Measurements from ENCODE around the gene TLN1.

Gene TLN1

DNA sequence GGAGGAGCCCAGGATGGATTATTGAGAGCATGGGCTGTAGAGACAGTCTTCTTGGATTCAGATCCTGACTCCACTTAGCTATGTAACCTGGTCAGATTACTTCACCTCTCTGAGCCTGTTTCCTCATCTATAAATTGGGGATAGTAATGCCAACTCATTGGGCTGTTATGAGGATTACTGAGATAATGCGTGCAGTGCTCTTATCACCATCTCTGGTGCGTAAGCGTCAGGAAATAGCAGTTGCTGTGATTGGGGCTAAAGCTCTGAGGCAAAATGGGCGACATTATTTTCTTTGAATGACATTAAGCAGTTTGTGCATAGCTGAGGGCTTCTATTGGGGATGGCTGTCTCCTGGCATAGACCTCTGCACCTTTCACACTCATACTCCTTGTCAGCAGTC is 23.1 kb upstream of the TLN1 start:
- Histone ChIP-seq H3K4me3 (ENCODE audit: low read depth in 1 of 2, low read length in 2 of 2) (no peak overlapping the region), H3K4me1 (ENCODE audit: control insufficient read depth in 1 of 2, insufficient read depth in 2 of 2, low read length in 2 of 2) (peaks cover 16 to 25% of the 10 kb centered on the region in 2 donors), H3K9me3 (ENCODE audit: control insufficient read depth in 1 of 2, low read length in 2 of 2) (no peaks in the 10 kb centered on the region), H3K27me3 (ENCODE audit: control insufficient read depth in 1 of 2, insufficient read depth in 2 of 2, low read length in 2 of 2) (no peaks in the 10 kb centered on the region), H3K9ac (ENCODE audit: low read depth in 1 of 2, low read length in 2 of 2) (no peak overlapping the region), H3K27ac (ENCODE audit: low read depth, low read length) (no peak overlapping the region), H3K36me3 (ENCODE audit: control insufficient read depth in 1 of 2, insufficient read depth in 2 of 2, low read length in 2 of 2) (peaks cover 36 to 39% of the 10 kb centered on the region in 2 donors)

DNA sequence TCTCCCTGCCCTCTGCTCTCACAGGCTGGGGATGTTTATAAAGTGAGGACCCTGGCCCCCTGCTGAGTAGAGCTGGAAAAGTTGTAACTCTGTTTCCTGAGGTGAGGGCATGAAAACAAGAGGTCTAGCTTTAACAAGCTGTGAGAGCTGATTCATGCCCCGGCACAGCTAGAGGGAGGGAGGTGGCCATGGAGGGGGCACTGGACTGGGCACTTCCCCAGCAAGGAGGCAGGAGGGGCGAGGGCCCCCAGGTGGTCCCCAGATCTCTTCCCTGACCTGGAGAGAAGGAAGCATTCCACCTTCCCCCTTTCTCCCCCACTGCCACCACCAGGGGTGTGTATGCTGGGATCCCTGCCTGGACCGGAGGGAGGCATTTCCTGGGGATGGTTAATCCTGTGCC is 22.3 kb upstream of the TLN1 start, which contains the start of gene MSMP:
Gene MSMP, minus strand, starts transcription at position 13 of the 400 bp plus-strand sequence. CDS start 147 bp downstream, outside the sequence.
- Histone ChIP-seq H3K4me3 (ENCODE audit: low read depth in 1 of 2, low read length in 2 of 2) (no peak within 1 kb of the TSS), H3K27ac (ENCODE audit: low read depth, low read length) (no peak within 1 kb of the TSS), H3K36me3 (ENCODE audit: control insufficient read depth in 1 of 2, insufficient read depth in 2 of 2, low read length in 2 of 2) (peaks cover 36 to 39% of the 10 kb centered on the region in 2 donors), H3K27me3 (ENCODE audit: control insufficient read depth in 1 of 2, insufficient read depth in 2 of 2, low read length in 2 of 2) (no peaks in the 10 kb centered on the region), H3K4me1 (ENCODE audit: control insufficient read depth in 1 of 2, insufficient read depth in 2 of 2, low read length in 2 of 2) (peaks cover 20 to 30% of the 10 kb centered on the region in 2 donors), H3K9me3 (ENCODE audit: control insufficient read depth in 1 of 2, low read length in 2 of 2) (no peaks in the 10 kb centered on the region), H3K9ac (ENCODE audit: low read depth in 1 of 2, low read length in 2 of 2) (no peak within 1 kb of the TSS)

DNA sequence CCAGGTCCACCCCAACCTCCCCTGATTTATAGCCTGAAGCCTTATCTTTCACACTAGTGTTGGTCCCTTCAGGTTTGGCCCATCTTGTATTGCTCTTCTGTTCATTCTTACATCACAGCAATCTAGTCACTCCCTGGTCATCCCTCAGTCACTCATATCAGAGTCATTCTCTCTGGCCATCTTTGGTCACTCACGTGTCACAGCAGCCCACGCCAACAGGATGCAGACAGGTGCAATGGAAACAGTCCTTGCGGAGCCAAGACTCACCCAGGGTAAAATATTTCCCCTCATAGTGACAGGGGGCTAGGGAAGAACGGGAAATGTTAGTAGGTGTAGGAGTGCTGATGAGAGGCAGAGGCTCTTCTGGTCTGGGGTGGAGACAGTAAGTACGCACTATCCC is 21.5 kb upstream of the TLN1 start:
- H3K9me3 ChIP-seq (ENCODE audit: control insufficient read depth in 1 of 2, low read length in 2 of 2): no peaks in the 10 kb centered on the region
- H3K27ac ChIP-seq (ENCODE audit: low read depth, low read length): no peak overlapping the region
- H3K4me3 ChIP-seq (ENCODE audit: low read depth in 1 of 2, low read length in 2 of 2): no peak overlapping the region
- peaks cover 14 to 27% of the 10 kb centered on the region in 2 donors for H3K4me1 ChIP-seq (ENCODE audit: control insufficient read depth in 1 of 2, insufficient read depth in 2 of 2, low read length in 2 of 2)
- H3K36me3 ChIP-seq (ENCODE audit: control insufficient read depth in 1 of 2, insufficient read depth in 2 of 2, low read length in 2 of 2): peaks cover 36 to 39% of the 10 kb centered on the region in 2 donors
- H3K27me3 ChIP-seq (ENCODE audit: control insufficient read depth in 1 of 2, insufficient read depth in 2 of 2, low read length in 2 of 2): no peaks in the 10 kb centered on the region
- no peak overlapping the region for H3K9ac ChIP-seq (ENCODE audit: low read depth in 1 of 2, low read length in 2 of 2)

DNA sequence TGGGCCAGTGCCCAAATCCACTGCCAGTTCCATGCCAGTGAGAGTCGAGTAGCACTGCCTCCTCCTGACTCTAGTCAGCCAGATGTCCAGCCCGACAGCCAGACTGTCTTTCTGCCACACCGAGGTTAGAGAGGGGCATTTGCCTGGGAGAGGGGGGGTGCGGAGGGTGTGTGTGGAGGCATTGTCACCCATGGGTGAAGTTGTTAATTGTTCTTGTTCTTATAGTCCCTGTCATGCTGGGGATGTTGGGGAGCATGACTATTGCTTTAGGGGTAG is 18.2 kb upstream of the TLN1 start:
- Histone ChIP-seq H3K27ac (ENCODE audit: low read depth, low read length) (no peak overlapping the region), H3K36me3 (ENCODE audit: control insufficient read depth in 1 of 2, insufficient read depth in 2 of 2, low read length in 2 of 2) (peaks cover 36 to 39% of the 10 kb centered on the region in 2 donors), H3K4me1 (ENCODE audit: control insufficient read depth in 1 of 2, insufficient read depth in 2 of 2, low read length in 2 of 2) (peaks cover 32 to 37% of the 10 kb centered on the region in 2 donors), H3K27me3 (ENCODE audit: control insufficient read depth in 1 of 2, insufficient read depth in 2 of 2, low read length in 2 of 2) (no peaks in the 10 kb centered on the region), H3K4me3 (ENCODE audit: low read depth in 1 of 2, low read length in 2 of 2) (peak overlapping the region; percentile 81 to 99), H3K9me3 (ENCODE audit: control insufficient read depth in 1 of 2, low read length in 2 of 2) (no peaks in the 10 kb centered on the region), H3K9ac (ENCODE audit: low read depth in 1 of 2, low read length in 2 of 2) (peak overlapping the region; percentile 95 to 96)

DNA sequence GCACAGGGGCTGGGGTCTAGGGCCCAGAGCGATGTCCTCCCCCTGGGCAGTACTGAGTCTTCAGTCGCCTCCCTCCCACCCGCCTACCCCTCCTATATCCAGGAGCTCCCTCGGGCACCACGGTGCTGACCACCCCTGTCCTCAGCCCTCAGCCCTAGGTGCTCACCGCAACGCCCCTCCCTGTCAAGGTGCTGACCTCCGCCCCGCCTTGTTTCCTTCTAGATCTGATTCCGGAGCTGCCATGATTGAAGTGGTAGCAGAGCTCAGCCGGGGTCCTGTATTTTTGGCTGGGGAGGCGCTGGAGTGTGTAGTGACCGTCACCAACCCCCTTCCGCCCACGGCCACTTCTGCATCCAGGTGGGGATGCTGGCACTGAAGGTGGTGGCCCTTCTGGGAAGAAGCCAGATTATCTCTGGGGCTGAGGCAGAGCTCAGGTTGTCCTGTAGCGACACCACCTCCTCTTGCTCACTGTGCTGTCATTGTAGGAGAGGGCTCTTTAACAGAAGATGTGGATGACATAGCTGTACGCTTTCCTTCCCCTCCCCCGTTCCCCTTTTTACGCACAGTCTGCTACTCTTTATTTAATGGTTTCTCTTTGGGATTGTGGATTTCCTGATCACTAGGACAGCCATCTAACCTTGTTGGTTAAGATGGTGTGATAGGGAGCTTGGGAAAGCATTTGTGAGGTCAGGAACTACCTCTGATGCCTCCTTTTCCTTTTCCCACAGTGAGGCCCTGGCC is 17.7 kb upstream of the TLN1 start:
- H3K36me3 ChIP-seq (ENCODE audit: control insufficient read depth in 1 of 2, insufficient read depth in 2 of 2, low read length in 2 of 2): peaks cover 37 to 42% of the 10 kb centered on the region in 2 donors

DNA sequence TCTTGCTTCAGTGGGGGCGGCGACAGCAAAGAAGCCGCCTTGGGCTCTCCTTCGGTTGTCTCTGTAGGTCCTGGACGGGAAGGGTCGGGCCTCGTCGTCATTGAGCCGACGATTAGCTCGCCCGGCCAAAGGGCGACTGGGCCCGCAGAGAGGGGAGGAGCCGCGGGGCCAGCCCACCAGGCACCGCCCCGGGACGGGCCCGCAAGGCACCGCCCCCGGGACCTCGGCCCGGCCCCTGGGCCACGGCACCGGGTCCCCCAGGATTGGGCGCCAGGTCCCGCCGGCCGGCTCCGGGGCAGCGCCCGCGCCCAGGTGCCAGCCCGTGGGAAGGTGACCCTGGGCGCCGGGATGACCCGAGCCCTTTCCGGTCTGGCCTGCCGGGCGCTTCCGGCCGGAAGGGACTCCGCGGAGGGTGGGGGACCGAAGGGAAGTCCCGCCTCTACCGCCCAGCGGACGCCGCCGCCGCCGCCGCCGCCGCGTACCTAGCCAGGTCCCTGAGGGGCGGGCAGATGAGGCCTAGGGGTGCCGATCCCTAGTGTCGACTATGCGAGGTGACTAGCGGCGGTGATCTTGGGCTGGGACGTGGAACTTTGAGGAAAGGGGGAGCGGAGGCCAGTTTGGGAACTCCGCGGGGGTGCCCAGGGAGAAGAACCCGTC is 17.0 kb upstream of the TLN1 start, which contains the start of the genes GBA2 and RGP1:
Gene GBA2, minus strand, starts transcription at position 371 of the 657 bp plus-strand sequence. CDS start 524 bp downstream, outside the sequence.
Gene RGP1, plus strand, starts transcription at position 430 of the 657 bp plus-strand sequence. CDS start 469 bp downstream, outside the sequence.
- peak within 1 kb of the TSS; percentile 81 to 99 for H3K4me3 ChIP-seq (ENCODE audit: low read depth in 1 of 2, low read length in 2 of 2)
- H3K27ac ChIP-seq (ENCODE audit: low read depth, low read length): peak within 1 kb of the TSS; percentile 92
- H3K36me3 ChIP-seq (ENCODE audit: control insufficient read depth in 1 of 2, insufficient read depth in 2 of 2, low read length in 2 of 2): peaks cover 40 to 43% of the 10 kb centered on the region in 2 donors
- peak within 1 kb of the TSS; percentile 95 to 96 for H3K9ac ChIP-seq (ENCODE audit: low read depth in 1 of 2, low read length in 2 of 2)
- no peaks in the 10 kb centered on the region for H3K27me3 ChIP-seq (ENCODE audit: control insufficient read depth in 1 of 2, insufficient read depth in 2 of 2, low read length in 2 of 2)
- no peaks in the 10 kb centered on the region for H3K9me3 ChIP-seq (ENCODE audit: control insufficient read depth in 1 of 2, low read length in 2 of 2)
- H3K4me1 ChIP-seq (ENCODE audit: control insufficient read depth in 1 of 2, insufficient read depth in 2 of 2, low read length in 2 of 2): peaks cover 37 to 42% of the 10 kb centered on the region in 2 donors

More for the DNA sequence above, 17.7 kb upstream of the TLN1 start:
- peaks cover 35 to 37% of the 10 kb centered on the region in 2 donors for H3K4me1 ChIP-seq (ENCODE audit: control insufficient read depth in 1 of 2, insufficient read depth in 2 of 2, low read length in 2 of 2)
- H3K9ac ChIP-seq (ENCODE audit: low read depth in 1 of 2, low read length in 2 of 2): peak overlapping the region; percentile 95 to 96
- peak overlapping the region; percentile 81 to 99 for H3K4me3 ChIP-seq (ENCODE audit: low read depth in 1 of 2, low read length in 2 of 2)
- no peaks in the 10 kb centered on the region for H3K9me3 ChIP-seq (ENCODE audit: control insufficient read depth in 1 of 2, low read length in 2 of 2)
- H3K27ac ChIP-seq (ENCODE audit: low read depth, low read length): peak overlapping the region; percentile 92
- H3K27me3 ChIP-seq (ENCODE audit: control insufficient read depth in 1 of 2, insufficient read depth in 2 of 2, low read length in 2 of 2): no peaks in the 10 kb centered on the region

DNA sequence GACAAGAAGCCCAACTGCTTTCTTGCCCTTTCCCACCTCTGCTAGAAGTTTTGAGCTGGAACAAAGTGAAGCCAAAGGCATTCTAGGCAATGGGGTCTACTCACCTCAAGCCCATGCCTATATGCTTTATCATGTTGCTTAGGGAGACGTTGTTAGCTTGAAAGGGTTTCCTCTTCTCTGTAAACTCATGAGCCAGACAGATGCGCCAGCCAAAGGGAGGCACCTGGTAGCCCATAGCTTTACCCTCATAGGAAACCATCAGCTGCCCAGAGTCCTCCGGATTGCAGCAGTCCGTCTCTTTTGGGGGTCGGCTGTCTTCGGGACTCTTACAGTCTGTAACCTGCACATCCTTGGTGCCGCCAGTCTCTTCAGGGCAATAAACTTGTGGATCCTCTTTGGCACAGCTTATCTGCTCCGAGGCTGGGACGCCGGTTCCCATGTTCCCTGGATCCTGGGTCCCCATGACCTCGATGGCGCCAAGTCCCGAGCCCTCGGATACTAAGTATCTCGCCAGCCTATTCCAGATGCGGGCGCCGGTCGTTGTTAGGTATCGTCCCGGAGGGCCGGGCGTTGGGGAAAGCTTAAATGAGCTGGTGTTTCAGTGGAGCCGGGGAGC is 16.4 kb upstream of the TLN1 start:
- peak overlapping the region; percentile 90 to 96 for H3K9ac ChIP-seq (ENCODE audit: low read depth in 1 of 2, low read length in 2 of 2)
- peaks cover 40 to 43% of the 10 kb centered on the region in 2 donors for H3K36me3 ChIP-seq (ENCODE audit: control insufficient read depth in 1 of 2, insufficient read depth in 2 of 2, low read length in 2 of 2)
- H3K9me3 ChIP-seq (ENCODE audit: control insufficient read depth in 1 of 2, low read length in 2 of 2): no peaks in the 10 kb centered on the region
- H3K27ac ChIP-seq (ENCODE audit: low read depth, low read length): peak overlapping the region; percentile 92
- H3K4me1 ChIP-seq (ENCODE audit: control insufficient read depth in 1 of 2, insufficient read depth in 2 of 2, low read length in 2 of 2): peaks cover 37 to 44% of the 10 kb centered on the region in 2 donors
- H3K27me3 ChIP-seq (ENCODE audit: control insufficient read depth in 1 of 2, insufficient read depth in 2 of 2, low read length in 2 of 2): no peaks in the 10 kb centered on the region
- H3K4me3 ChIP-seq (ENCODE audit: low read depth in 1 of 2, low read length in 2 of 2): peak overlapping the region; percentile 81 to 99

DNA sequence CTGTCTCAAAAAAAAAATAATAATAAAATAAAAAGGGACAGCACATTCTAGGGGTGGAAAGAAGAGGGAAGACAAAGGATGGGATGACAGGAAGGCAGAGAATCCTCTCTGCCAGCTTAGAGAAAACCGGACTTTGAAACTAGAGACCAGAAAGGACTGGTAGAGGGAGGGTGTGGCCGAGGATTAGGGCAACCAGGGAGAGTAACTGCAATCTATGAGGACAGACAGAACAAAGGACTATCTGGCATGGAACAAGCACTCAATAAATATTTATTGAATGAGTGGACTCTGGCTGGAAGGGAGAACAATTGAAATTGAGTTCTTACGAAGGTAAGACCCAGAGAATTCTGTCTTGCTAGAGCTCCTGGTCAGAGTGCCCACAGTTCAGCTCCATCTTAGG is 14.6 kb upstream of the TLN1 start:
- Histone ChIP-seq H3K4me1 (ENCODE audit: control insufficient read depth in 1 of 2, insufficient read depth in 2 of 2, low read length in 2 of 2) (peaks cover 40 to 44% of the 10 kb centered on the region in 2 donors), H3K27me3 (ENCODE audit: control insufficient read depth in 1 of 2, insufficient read depth in 2 of 2, low read length in 2 of 2) (no peaks in the 10 kb centered on the region), H3K4me3 (ENCODE audit: low read depth in 1 of 2, low read length in 2 of 2) (peak overlapping the region; percentile 81 to 99), H3K9ac (ENCODE audit: low read depth in 1 of 2, low read length in 2 of 2) (peak overlapping the region; percentile 90 to 96), H3K9me3 (ENCODE audit: control insufficient read depth in 1 of 2, low read length in 2 of 2) (no peaks in the 10 kb centered on the region), H3K27ac (ENCODE audit: low read depth, low read length) (peak overlapping the region; percentile 70), H3K36me3 (ENCODE audit: control insufficient read depth in 1 of 2, insufficient read depth in 2 of 2, low read length in 2 of 2) (peaks cover 36 to 44% of the 10 kb centered on the region in 2 donors)

DNA sequence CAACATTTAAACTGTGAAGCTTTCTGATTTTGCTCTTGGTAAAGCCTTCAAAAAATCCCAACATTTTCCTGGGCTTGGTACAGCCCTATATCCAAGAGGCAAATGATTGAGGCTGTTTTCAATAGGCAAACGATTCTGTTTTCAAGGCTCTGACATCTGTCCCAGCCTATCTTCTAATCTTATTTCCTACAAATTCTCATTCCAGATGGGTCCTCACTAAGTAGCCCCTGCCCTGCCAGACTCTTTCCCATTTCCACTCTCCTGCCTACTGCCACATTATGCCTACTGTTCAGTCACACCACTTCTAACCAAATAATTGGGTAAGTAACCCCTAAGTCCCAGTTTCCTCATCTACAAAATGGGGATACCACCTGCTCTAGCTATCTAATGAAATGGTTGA is 13.6 kb upstream of the TLN1 start:
- peaks cover 34 to 42% of the 10 kb centered on the region in 2 donors for H3K36me3 ChIP-seq (ENCODE audit: control insufficient read depth in 1 of 2, insufficient read depth in 2 of 2, low read length in 2 of 2)
- no peaks in the 10 kb centered on the region for H3K9me3 ChIP-seq (ENCODE audit: control insufficient read depth in 1 of 2, low read length in 2 of 2)
- H3K27ac ChIP-seq (ENCODE audit: low read depth, low read length): no peak overlapping the region
- peaks cover 38 to 44% of the 10 kb centered on the region in 2 donors for H3K4me1 ChIP-seq (ENCODE audit: control insufficient read depth in 1 of 2, insufficient read depth in 2 of 2, low read length in 2 of 2)
- H3K4me3 ChIP-seq (ENCODE audit: low read depth in 1 of 2, low read length in 2 of 2): peak overlapping the region; percentile 81 to 99
- no peaks in the 10 kb centered on the region for H3K27me3 ChIP-seq (ENCODE audit: control insufficient read depth in 1 of 2, insufficient read depth in 2 of 2, low read length in 2 of 2)
- peak overlapping the region; percentile 40 for H3K9ac ChIP-seq (ENCODE audit: low read depth in 1 of 2, low read length in 2 of 2)
